ENCODE results near the gene SEC23B.

DNA sequence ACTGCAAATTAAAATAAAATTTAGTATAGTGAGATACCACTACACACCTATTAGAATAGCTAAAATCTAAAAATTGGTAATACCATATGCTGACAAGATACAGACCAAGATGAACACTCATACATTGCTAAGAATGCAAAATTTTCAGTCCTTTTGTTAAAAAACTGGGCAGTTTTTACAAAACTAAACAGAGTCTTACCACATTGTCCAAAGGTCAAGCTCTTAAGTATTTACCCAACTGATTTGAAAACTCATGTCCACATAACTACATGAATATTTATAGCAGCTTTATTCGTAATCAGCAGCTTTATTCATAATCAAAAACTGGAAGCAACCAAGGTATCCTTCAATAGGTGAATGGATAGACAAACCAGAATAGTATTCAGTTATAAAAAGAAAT is 30.5 kb upstream of the SEC23B start:
- TF ChIP-seq, protein P1, sequence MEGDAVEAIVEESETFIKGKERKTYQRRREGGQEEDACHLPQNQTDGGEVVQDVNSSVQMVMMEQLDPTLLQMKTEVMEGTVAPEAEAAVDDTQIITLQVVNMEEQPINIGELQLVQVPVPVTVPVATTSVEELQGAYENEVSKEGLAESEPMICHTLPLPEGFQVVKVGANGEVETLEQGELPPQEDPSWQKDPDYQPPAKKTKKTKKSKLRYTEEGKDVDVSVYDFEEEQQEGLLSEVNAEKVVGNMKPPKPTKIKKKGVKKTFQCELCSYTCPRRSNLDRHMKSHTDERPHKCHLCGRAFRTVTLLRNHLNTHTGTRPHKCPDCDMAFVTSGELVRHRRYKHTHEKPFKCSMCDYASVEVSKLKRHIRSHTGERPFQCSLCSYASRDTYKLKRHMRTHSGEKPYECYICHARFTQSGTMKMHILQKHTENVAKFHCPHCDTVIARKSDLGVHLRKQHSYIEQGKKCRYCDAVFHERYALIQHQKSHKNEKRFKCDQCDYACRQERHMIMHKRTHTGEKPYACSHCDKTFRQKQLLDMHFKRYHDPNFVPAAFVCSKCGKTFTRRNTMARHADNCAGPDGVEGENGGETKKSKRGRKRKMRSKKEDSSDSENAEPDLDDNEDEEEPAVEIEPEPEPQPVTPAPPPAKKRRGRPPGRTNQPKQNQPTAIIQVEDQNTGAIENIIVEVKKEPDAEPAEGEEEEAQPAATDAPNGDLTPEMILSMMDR (IDR thresholded peaks at IDR 0.05) = no peak
- TF ChIP-seq POLR2A (IDR thresholded peaks at IDR 0.05) = no peak
